GM19372 (cell line): ENCODE measurements around the gene TTLL4.
"Not testable (repeated sequence)": the region's sequence is repeated elsewhere in the genome, so short reads cannot be mapped to it uniquely, and the experiment has no call there.

Experiments
- ATAC-seq: cut with Tn5 transposase; IDR thresholded peaks from one replicate; pipeline ENCODE4 v1.9.1; 2021; ENCODE audit warnings: mild to moderate bottlenecking, low read depth, moderate library complexity; ENCODE audit not compliant: unreplicated experiment

Gene TTLL4

DNA sequence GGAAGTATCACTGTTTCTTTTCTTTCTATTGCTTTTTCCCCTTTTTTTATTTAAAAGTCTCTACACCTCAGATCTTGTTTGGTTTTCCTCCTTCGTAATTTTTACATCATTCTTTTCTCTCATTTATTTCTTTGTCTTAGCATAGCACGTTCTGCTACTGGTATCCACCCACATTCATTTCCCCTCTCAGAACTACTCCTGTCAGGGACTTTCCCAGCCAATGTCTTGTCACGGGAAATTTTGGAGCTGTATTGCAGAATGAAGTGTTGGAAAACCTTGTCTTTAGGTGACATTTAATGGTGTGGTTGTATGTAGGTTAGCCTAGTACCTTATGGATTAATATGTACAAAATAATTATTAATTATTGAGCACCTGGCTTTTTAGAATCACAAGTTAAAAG, 34.0 kb downstream of the TTLL4 start:
- ATAC-seq = no peak

DNA sequence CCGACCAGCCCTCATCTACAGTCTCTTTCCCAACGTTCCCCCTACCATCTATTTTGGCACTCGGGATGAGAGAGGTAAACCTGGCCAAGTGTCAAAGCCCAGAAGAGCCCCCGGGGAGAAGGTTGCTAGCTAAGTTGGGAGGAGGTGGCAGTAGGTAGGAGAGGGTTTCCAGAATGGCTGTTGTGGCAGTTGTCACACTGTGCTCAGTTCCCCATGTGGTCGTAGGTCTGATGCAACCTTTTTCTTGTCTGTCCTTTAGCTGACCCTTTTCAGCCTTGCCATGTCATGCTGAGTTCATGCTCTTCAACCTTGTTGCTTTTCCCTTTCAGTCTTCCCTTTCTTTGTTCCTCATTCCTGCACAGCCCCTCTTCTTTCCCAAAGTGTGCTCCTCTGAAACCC, 34.5 kb downstream of the TTLL4 start:
- ATAC-seq = no peak

DNA sequence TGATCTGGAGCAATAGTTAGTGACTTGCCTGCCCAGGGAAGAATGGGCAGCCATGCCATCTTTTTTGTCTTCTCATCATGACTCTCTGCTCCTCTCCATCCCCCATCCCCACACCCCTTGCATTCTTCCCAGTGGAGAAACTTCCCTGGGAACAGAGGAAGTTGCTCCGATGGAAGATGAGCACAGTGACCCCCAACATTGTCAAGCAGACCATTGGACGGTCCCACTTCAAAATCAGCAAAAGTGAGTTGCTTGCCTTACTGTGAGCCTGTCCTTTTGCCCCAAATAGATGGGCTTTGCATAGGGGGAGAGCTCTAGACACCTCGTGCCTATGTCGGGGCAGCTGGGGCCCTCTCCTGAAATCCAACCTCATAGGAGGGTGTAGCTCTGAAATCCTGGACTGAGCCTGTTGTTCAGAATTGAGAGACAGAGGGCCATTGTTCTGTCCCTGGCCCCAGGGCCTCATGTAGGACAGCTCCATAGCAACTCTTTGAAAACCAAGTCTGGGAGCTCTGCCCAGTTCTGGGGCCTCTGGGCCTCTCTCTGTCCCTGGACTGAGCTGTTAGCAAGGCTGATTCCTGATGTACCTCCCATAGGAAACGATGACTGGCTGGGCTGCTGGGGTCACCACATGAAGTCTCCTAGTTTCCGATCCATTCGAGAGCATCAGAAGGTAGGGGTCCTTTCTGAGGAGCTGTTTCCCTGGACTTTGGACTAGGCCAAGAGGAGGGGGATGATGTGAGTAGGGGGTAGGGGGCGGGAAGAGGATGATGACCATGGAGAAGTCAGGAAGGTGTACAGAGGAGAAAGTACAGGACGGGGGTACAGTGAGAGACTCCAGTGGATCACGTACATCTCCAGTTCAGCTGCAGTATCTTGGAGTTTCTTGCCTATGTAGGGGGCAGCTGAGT, 35.2 kb downstream of the TTLL4 start:
- ATAC-seq = no peak

DNA sequence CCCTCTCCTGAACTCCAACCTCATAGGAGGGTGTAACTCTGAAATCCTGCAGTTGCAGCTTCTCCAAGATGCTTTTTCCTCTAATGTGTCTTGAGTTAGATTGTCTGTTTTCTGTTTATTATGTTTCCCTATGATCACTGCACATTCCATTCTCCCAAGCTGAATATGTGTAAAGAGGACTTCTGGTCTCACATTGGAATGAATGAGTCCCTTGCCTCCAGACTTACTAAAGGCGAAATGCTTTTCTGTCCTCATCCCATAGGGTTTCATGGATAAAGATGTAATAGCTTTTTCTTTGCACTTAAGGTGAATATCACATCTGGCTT, 35.8 kb downstream of the TTLL4 start:
- no peak for ATAC-seq

DNA sequence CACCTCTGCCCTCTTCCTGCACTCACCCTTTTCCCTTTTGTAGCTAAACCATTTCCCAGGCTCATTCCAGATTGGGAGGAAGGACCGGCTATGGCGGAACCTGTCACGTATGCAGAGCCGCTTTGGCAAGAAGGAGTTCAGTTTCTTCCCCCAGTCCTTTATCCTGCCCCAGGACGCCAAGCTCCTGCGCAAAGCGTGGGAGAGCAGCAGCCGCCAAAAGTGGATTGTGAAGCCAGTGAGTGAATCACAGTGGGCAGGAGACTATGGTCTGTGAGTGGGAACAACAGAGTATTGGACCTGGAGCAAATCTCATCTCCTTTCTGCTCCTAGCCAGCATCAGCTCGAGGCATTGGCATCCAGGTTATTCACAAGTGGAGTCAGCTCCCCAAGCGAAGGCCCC, 36.3 kb downstream of the TTLL4 start:
- ATAC-seq = no peak

DNA sequence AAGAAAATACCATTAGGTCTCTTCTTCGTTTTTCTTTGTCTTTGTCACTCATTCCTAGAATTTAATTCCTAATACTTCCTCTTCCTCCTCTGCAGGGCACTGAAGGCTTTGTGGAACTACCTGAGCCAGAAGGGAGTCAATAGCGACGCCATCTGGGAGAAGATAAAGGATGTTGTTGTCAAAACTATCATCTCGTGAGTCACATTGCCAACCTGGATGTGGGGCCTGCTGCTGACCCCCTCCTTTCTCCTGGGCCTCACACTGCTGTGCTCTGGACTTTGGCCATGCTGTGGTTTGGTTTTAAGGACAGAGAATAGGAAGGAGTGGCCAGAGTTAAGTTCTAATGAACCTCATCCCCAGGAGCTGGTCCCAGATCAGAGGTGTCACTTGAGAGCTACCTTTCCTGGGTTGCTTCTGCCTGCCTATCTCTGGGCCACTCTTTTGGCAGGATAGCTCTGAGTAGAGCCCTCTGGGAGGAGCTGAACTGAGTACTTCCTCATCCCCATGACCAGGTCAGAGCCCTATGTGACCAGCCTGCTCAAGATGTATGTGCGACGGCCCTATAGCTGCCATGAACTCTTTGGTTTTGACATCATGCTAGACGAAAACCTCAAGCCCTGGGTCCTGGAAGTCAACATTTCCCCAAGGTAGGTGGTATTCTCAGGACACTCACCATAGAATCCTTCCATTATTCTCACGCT, 38.3 kb downstream of the TTLL4 start:
- no peak for ATAC-seq

DNA sequence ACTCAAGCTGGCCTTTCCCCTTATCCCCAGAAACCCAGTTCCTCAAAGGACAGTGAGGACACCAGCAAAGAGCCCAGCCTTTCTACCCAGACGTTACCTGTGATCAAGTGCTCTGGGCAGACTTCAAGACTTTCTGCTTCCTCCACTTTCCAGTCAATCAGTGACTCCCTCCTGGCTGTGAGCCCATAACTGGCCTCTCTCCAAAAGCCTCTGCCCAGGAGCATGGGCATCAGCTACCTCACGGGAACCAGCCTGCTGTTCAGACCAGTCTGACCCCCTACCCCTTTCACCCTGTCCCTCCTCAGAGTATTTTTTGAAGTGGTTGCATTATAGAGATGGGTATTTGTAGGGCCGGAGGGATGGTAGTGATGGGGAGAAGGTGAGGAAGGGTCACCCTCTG, 43.6 kb downstream of the TTLL4 start:
- ATAC-seq = no peak

DNA sequence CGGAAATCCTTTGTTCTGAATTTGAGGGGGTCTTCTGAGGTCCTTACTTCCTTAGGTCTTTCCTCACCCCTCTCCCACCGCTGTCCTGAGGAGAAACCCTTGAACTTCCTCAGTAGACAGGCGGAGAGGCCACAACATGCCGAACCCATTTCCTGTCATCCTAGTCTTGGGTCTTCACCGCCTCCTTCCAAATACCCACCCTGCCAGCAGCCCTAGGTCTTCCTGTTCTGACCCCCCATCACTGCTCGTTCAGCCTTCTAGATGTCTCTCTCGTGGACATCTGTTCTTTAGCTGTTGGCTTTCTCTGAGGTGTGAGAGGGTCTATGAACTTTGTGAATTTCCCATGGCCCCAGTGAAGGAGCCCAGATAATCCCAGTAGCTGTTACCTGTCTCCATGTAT, 44.1 kb downstream of the TTLL4 start:
- ATAC-seq = no peak

DNA sequence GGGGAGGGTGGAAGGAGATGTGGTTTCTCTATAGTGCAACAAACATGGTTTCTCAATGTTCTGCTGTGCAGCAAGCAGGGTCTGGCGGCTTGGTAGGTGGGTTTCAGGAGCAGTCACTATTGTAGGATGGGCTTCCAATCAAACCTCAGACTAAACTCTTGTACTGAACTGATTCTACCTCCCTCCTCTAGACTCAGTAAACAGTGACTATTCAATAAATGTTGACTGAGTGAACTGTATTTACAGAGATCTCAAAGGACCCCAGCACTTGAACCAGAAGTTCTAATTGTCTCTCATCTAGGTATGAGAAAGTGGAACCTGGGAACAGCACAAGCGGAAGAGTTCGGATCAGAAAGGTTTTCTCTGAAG, 44.5 kb downstream of the TTLL4 start:
- ATAC-seq = no peak

DNA sequence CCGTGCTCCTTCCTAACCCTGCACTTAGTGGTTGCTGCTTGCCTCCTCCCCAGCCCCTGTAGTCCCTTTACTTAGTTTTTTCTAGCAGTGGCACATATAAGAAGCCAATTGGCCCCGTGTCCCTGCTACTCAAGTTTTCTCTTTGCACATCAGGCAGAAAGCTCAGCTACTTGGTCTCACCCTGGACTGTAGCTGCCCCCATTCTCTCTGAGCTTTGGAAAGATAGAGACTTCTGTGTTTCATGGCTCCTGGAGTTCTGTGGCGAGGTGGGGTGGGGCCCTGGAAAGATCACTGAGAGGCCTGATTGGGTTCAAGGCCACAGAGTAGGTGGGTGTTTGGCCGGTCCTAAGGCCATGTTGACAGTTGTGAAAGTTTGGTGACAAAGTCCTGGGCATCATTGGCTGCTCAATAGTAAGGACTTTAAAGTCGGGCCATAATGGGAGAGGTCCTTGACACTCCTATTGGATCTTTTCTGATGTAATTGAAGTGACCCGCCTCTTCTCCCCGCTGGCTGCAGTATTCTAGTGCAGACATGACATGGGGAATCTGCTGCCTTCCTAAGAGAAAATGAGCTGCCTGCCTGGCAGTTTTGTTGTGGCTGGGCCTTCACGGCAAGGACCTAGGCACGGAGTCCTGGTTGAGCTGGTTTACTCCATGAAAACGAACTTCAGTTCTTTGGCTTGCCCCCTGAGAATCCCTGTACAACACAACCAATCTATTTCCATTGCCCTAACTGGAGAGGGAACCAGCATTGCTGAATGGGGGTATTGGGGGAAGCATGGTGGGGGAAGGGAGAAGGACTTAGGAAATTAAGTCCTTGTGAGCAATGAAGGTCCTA, 45.2 kb downstream of the TTLL4 start:
- ATAC-seq = no peak

DNA sequence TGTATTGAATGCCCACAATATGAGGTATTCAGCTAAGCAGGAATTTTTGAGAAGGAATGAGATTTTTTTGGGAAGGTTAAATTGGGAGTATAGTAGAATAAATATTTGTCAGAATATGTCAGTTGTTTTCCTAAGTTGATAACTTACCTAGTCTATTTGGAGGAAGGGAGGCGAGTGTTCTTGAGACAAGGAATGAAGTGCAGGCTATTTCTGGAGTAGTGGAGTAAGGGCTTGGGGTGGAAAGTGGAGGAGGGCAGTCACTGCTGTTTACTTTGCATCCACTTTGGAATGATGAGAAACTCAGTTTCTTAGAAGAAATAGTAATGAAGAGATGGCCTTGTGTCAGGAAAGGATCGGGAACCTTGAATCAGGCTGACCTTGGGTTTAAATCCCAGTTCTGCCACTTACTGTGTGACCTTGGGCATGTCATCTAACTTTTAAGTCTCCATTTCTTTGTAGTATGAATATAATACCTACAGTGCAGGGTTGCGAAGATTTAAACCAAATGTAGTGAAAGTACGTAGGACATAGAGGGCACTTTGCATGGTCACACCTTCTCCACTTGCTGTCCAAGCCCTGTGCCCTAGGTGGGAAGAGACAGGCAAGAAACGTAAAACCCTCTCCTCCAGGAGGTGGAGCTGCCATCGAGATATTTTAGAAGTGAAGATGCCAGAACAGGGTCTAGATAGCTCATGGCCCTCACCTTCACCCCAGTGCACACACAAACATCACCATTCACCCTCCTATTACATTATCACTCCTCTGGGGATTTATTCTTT, 46.2 kb downstream of the TTLL4 start:
- ATAC-seq = no peak

DNA sequence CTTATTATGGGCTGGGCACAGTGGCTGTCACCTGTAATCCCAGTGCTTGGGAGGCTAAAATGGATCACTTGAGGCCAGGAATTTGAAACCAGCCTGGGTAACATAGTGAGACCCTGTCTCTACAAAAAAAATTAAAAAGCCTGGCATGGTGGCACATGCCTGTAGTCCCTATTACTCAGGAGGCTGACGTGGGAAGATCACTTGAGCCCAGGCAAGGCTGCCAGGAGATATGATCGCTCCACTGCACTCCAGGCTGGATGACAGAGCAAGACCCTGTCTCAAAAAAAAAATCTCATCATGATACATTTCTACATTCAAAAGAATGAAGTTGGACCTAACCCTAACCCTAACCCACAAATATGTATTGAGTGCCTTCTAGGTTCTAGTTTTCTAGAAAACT, 51.2 kb downstream of the TTLL4 start:
- no peak for ATAC-seq

DNA sequence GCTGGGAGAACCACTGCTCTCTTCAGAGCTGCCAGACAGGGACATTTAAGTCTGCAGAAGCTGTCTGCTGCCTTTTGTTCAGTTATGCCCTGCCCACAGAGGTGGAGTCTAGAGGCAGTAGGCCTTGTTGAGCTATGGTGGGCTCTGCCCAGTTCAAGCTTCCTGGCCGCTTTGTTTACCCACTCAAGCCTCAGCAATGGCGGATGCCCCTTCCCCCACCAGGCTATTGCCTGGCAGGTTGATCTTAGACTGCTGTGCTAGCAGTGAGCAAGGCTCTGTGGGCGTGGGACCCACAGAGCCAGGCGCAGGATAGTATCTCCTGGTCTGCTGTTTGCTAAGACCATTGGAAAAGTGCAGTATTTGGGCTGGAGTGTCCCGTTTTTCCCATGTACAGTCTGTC, 62.1 kb downstream of the TTLL4 start:
- ATAC-seq = not testable (repeated sequence)

DNA sequence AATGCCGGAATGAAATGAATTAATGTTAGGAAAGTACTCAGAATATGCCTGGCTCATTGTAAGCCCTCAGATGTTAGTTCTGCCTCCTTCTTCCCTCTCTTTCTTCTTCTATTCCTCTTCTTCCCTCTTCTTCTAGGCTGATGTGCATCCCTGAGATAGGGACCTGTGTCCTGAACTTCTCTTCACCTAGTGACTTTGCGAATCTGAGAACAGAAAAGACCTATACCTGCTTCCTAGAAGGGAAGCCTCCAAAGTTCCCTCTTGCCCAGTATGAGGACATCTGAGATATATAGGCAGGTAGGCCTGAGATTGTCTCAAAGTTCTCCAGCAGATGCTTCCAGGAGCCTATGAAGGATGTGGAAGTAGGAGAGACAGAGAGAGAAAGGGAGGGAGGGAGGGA, 63.2 kb downstream of the TTLL4 start:
- no peak for ATAC-seq

DNA sequence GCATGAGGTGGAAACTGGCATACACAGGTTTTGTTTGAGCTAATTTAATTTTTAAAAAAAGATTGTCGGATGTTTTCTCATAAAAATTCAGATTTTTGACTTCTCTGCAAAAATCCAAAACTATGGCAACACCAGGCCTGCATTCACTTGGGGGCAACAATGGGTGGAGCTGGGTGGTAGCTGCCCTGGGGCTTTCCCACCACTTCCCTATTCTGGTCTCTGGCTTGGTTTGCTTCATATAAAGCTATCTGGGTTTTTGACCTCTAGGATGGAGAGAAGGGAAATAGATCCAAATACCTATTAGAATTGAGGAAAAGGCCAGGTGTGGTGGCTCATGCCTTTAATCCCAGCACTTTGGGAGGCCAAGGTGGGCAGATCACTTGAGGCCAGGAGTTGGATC, 65.9 kb downstream of the TTLL4 start:
- ATAC-seq = no peak

DNA sequence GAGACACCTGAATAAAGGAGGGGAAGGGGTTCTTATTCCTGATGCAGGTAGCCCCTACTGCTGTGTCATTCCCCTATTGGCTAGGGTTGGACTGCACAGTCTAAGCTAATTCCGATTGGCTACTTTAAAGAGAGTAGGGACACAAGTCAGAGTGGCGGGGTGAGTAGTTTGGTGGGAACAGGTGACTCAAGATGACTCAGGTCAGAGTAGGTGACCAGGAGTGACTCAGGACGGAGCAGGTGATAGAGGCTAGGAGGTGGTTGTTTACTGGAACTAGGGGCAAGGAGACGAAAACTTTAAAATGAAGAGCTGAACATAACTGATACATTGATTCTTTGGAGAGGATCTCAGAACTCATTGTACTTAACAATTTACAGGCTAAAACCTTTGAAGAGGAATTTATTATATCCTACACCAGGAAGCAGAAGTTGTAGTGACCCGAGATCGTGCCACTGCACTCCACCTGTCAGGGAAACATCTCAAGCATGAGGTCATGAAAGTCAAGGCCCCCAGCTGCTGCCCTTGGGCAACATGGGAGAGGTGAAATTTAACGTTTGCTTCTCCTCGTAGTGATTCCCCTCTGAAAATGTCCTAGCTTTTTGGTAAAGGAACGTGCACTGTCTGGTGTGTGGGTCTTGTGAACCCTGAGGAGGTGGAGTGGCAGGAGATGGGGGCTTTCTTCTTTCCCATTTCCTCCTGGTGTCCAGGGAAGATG, 66.8 kb downstream of the TTLL4 start:
- no peak for ATAC-seq

DNA sequence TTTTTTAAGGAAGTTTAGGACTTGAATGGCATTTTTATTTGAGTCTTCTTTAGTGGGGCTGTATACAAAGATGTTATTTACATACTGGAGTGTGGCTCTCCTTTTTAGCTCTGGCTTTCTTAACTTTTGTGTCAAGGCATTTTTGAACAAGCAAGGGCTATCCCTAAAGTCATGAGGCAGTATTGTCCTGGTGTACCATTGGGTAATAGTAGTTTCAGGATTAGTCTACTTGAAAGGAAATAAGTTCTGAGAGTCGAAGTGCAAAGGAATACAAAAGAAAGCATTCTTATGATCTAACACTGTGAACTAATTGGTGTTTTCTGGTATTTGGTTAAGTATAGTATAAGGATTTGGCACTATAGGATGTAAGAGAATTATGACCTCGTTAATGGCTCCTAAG, 69.4 kb downstream of the TTLL4 start:
- ATAC-seq = no peak

DNA sequence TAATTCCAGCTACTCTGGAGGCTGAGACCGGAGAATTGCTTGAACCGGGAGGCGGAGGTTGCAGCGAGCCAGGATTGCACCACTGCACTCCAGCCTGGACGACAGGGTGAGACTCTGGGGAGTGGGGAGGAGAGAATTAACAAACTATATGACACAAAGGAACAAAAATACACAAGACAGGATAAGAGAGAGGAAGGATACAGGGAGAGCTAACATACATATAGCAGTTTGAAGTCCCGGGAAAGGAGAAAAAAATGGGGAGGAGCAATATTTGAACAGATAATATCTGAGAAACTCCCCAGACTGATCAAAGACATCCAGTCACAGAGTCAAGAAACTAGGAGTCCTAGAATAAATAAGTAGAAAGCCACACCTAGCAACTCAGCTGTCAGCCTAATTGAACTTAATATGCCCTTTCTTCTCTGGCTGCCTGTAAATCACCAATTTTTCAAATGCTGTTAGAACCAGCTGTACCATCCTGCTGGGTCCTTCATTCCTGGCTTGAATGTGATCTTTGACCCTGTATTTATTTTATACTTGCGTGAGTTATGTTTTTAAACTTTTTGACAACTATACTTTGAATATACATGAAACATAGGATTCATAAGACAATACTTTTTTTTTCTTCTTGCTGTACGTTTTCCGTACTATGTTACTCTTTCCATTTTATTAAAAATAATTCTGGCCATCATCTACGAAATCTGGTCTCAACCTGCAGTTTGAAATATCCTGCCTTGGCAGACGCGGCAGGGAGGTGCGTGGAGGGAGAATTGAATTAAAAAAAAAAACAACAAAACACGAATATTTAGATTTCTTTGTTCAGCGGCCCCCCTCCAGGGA, 70.4 kb downstream of the TTLL4 start:
- ATAC-seq = no peak
